HCT116 (cell line): Measurements from ENCODE around the gene TTYH2. TPM values are rescaled to one million over a fixed set of nuclear protein-coding genes. Genes with fewer than 3 reads are reported as not detected.

ENCODE experiments used
- ATAC-seq: fragments of 200-7000 bp; cut with Tn5 transposase; 2 replicates; pipeline ENCODE4 v1.9.1; 2020; ENCODE audit warnings: mild to moderate bottlenecking, moderate library complexity
- BruUV-seq: library from RNA; stranded (reverse); fragments of 400-500 nt; replicated peaks from 2 replicates; lab custom pipeline; 2021; lab: Mats Ljungman, UMichigan
- CTCF ChIA-PET: fragments of 300-600 bp; sonication (Branson Sonifier 250); formaldehyde crosslinking; loops from one replicate; lab custom pipeline; 2021; ENCODE audit warnings: antibody characterized with exemption; lab: Charles Lee
- POLR2A ChIA-PET: fragments of 300-600, 350-600 bp; sonication (Branson Sonifier 250); formaldehyde crosslinking; loops from one replicate; lab custom pipeline; 2021; ENCODE audit warnings: antibody characterized with exemption; lab: Charles Lee
- RAD21 ChIA-PET, 2 experiments: fragments of 300-600 bp; sonication (Branson Sonifier 250); formaldehyde crosslinking; loops; one replicate each; lab custom pipeline; 2023; ENCODE audit warnings: low total read pairs in 2 of 2; ENCODE audit not compliant: uncharacterized antibody in 2 of 2, unreplicated experiment in 2 of 2, low non-redundant PET in 1 of 2; lab: Charles Lee
- DNase-seq: peaks from one replicate; pipeline ENCODE4 v3.0.0-alpha.2; 2010; ENCODE audit warnings: low read depth, low spot score
- H2AFZ ChIP-seq: fragments of 200-600 bp; shearing (Covaris generic), sonication (generic); 2 replicates; pipeline ENCODE4 v1.6.1; 2017; ENCODE audit warnings: low read depth, mixed run types, mixed read lengths, antibody characterized with exemption, low read length; ENCODE audit not compliant: poor library complexity, severe bottlenecking
- H3K27ac ChIP-seq: 2 replicates; pipeline ENCODE4 v1.5.1; 2012; ENCODE audit warnings: low read depth, low read length
- H3K27me3 ChIP-seq: fragments of 200-600 bp; sonication (generic); 2 replicates; pipeline ENCODE4 v1.6.1; 2016; ENCODE audit warnings: mixed run types, low read length, mixed read lengths; ENCODE audit not compliant: insufficient read depth
- H3K36me3 ChIP-seq, 2 experiments: fragments of 200-500 bp in 1 of 2; fragments of 200-600 bp in 1 of 2; sonication (Bioruptor generic) in 1 of 2; sonication (generic) in 1 of 2; 2 replicates each; pipeline versions ENCODE4 v1.5.1 to v1.6.1; 2014 to 2016; ENCODE audit warnings: low read length in 2 of 2, inconsistent platforms in 1 of 2, mixed read lengths in 1 of 2, mixed run types in 1 of 2; ENCODE audit not compliant: insufficient read depth in 2 of 2, control insufficient read depth in 1 of 2
- H3K4me1 ChIP-seq, 2 experiments: fragments of 200-600 bp in 1 of 2; sonication (generic) in 1 of 2; 2 replicates each; pipeline versions ENCODE4 v1.5.1 to v1.6.1; 2012 to 2017; ENCODE audit warnings: low read length in 2 of 2, inconsistent platforms in 1 of 2, mild to moderate bottlenecking in 1 of 2, mixed read lengths in 1 of 2, mixed run types in 1 of 2, moderate library complexity in 1 of 2; ENCODE audit not compliant: insufficient read depth in 2 of 2, control insufficient read depth in 1 of 2
- H3K4me2 ChIP-seq: fragments of 200-600 bp; sonication (generic); 2 replicates; pipeline ENCODE4 v1.6.1; 2017; ENCODE audit warnings: mixed run types, low read length, mixed read lengths
- H3K4me3 ChIP-seq, 2 experiments: fragments of 200-600 bp in 1 of 2; sonication (generic) in 1 of 2; replicated peaks in 1 of 2; 2 replicates each; pipeline ENCODE4 v1.5.1; 2011 to 2016; ENCODE audit warnings: low read length in 2 of 2, control low read depth in 1 of 2, low read depth in 1 of 2, mild to moderate bottlenecking in 1 of 2, mixed read lengths in 1 of 2, mixed run types in 1 of 2
- H3K79me2 ChIP-seq: fragments of 200-600 bp; sonication (generic); 2 replicates; pipeline ENCODE4 v1.6.1; 2017; ENCODE audit warnings: mild to moderate bottlenecking, mixed run types, low read length, moderate library complexity, mixed read lengths; ENCODE audit not compliant: insufficient read depth
- H3K9ac ChIP-seq: fragments of 200-600 bp; sonication (generic); 2 replicates; pipeline ENCODE4 v1.6.1; 2016; ENCODE audit warnings: low read length, mixed read lengths
- H3K9me2 ChIP-seq: fragments of 200-600 bp; sonication (generic), shearing (Covaris generic); 2 replicates; pipeline ENCODE4 v1.6.1; 2017; ENCODE audit warnings: mixed run types, mild to moderate bottlenecking, moderate library complexity; ENCODE audit not compliant: insufficient read depth
- H3K9me3 ChIP-seq, 2 experiments: fragments of 200-500 bp in 1 of 2; fragments of 200-600 bp in 1 of 2; sonication (Bioruptor generic) in 1 of 2; sonication (generic) in 1 of 2; 2 replicates each; pipeline ENCODE4 v1.6.1; 2014 to 2017; ENCODE audit warnings: low read length in 2 of 2, mixed read lengths in 2 of 2, inconsistent platforms in 1 of 2, low read depth in 1 of 2, mild to moderate bottlenecking in 1 of 2, mixed run types in 1 of 2, moderate library complexity in 1 of 2; ENCODE audit not compliant: control insufficient read depth in 1 of 2, insufficient read depth in 1 of 2
- H4K20me1 ChIP-seq: fragments of 200-600 bp; sonication (generic), shearing (Covaris generic); 2 replicates; pipeline ENCODE4 v1.6.1; 2017; ENCODE audit warnings: mixed run types, mild to moderate bottlenecking, moderate library complexity; ENCODE audit not compliant: insufficient read depth
- CBX3 ChIP-seq: IDR thresholded peaks from 2 replicates; pipeline ENCODE4 v1.6.1; 2012; ENCODE audit warnings: low read depth
- EZH2phosphoT487 ChIP-seq: fragments of 200-600 bp; IDR thresholded peaks from 2 replicates; pipeline ENCODE4 v1.6.1; 2018; ENCODE audit warnings: antibody characterized with exemption, borderline replicate concordance
- JUND ChIP-seq: IDR thresholded peaks from 2 replicates; pipeline ENCODE4 v1.6.1; 2012
- POLR2AphosphoS5 ChIP-seq: IDR thresholded peaks from 2 replicates; pipeline ENCODE4 v1.6.1; 2011; ENCODE audit warnings: mild to moderate bottlenecking, low read depth, low read length, moderate library complexity
- REST ChIP-seq: IDR thresholded peaks from 2 replicates; pipeline ENCODE4 v1.6.1; 2012; ENCODE audit warnings: low read depth
- SP1 ChIP-seq: IDR thresholded peaks from 2 replicates; pipeline ENCODE4 v1.6.1; 2012; ENCODE audit warnings: low read depth
- YY1 ChIP-seq: IDR thresholded peaks from 2 replicates; pipeline ENCODE4 v1.6.1; 2011; ENCODE audit warnings: low read length, low read depth, moderate library complexity, mild to moderate bottlenecking; ENCODE audit not compliant: insufficient replicate concordance; ENCODE audit errors: extremely low read depth
- ZBTB33 ChIP-seq: IDR thresholded peaks from 2 replicates; pipeline ENCODE4 v1.6.1; 2011; ENCODE audit warnings: mild to moderate bottlenecking, low read length, moderate library complexity; ENCODE audit not compliant: insufficient replicate concordance; ENCODE audit errors: extremely low read depth
- intact Hi-C: fragments of 100-400 bp; cut with micrococcal nuclease; formaldehyde crosslinking; loops from 2 replicates; pipeline ENCODE4 v1.10.0; 2022
- total RNA-seq: library from RNA; stranded (reverse); gene quantifications from one replicate; pipeline ENCODE4 v1.2.1, GENCODE V29; 2021; ENCODE audit not compliant: unreplicated experiment

Gene TTYH2
- total RNA-seq, 1 experiment from 2014 or later: 10.8 TPM

- no peak for TF ChIP-seq ZBTB33
- TF ChIP-seq POLR2AphosphoS5: no peak
- no peak for TF ChIP-seq CBX3
- TF ChIP-seq JUND: no peak
Observed at GRCh38 chr17:74197801-74198200, 15.6 kb upstream of the TTYH2 start (continued).

GRCh38 chr17:74198694-74199093 is 14.7 kb upstream of the TTYH2 start:
- ATAC-seq (no peak), DNase-seq (no peak)
- CTCF ChIA-PET: interaction anchor here (1.2 to 2.5 kb wide), 5 partner anchors 9 to 200 kb away, joined by 3 to 55 read pairs (median 7); partner anchors contain the start of gene TTYH2
- Histone ChIP-seq H2AFZ (no peak overlapping the region), H3K79me2 (peaks cover 3% of the 10 kb centered on the region), H3K36me3 (peaks cover 0 to under 1% of the 10 kb centered on the region in 2 experiments; a peak in 1 of 4 replicates), H3K4me3 (no peak overlapping the region), H3K9me2 (no peaks in the 10 kb centered on the region), H3K4me1 (peaks cover 0 to 14% of the 10 kb centered on the region in 2 experiments; a peak in 2 of 4 replicates), H3K9me3 (no peaks in the 10 kb centered on the region), H4K20me1 (no peaks in the 10 kb centered on the region), H3K9ac (no peak overlapping the region), H3K27me3 (peaks cover 29% of the 10 kb centered on the region; the same call in 1 of the 2 replicates), H3K4me2 (no peak overlapping the region), H3K27ac (no peak overlapping the region)
- RAD21 ChIA-PET: no interaction called here
- POLR2A ChIA-PET: no interaction called here
- TF ChIP-seq REST (no peak), YY1 (no peak), SP1 (no peak), EZH2phosphoT487 (no peak)
- BruUV-seq: no TSS peak
- intact Hi-C loops: loop anchor here (5.0 kb wide), 1 partner anchor 106 kb away; no protein-coding TSS in a partner anchor
